Measurements from ENCODE around the gene SKIC8.

GRCh38 chr15:78247911-78248310, 51.5 kb downstream of the SKIC8 start:
- no peak for TF ChIP-seq CTCF (IDR thresholded peaks at IDR 0.05)
- TF ChIP-seq POLR2A (IDR thresholded peaks at IDR 0.05), result no peak

Measured in adrenal gland (tissue), 5 donors.